Choroid plexus epithelial cell (primary cell): Measurements from ENCODE around the gene CORIN.

Experiments
- DNase-seq: peaks from one replicate; pipeline ENCODE4 v3.0.0-alpha.2; 2010; ENCODE audit warnings: low read depth
- H3K4me3 ChIP-seq: 2 replicates; pipeline ENCODE4 v1.5.1; 2011; ENCODE audit warnings: low read depth, mild to moderate bottlenecking, control low read depth, low read length, moderate library complexity
- CTCF ChIP-seq: conservative IDR thresholded peaks from 2 replicates; pipeline ENCODE4 v1.5.1; 2011; ENCODE audit warnings: low read depth, mild to moderate bottlenecking, control low read depth, inconsistent platforms, low read length, moderate library complexity

CORIN gene

DNA sequence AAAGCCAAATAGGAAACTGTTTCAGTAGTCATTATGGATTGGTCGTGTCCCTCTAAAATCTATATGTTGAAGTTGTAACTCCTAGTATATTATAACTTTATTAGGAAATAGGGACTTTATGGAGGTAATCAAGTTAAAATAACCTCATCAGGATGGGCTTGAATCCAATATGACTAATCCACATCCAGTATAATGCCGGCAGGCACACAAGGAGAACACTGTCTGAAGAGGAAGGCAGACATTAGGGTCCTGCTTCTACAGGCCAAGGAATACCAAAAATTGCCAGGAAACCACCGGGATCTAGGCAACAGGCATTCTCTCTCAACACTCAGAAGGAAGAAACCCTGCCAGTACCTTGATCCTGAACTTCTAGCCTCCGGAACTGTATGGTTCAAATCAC is 222.5 kb downstream of the CORIN start:
- peak; percentile 27 for DNase-seq
- H3K4me3 ChIP-seq = no peak overlapping the region
- TF ChIP-seq CTCF = no peak

DNA sequence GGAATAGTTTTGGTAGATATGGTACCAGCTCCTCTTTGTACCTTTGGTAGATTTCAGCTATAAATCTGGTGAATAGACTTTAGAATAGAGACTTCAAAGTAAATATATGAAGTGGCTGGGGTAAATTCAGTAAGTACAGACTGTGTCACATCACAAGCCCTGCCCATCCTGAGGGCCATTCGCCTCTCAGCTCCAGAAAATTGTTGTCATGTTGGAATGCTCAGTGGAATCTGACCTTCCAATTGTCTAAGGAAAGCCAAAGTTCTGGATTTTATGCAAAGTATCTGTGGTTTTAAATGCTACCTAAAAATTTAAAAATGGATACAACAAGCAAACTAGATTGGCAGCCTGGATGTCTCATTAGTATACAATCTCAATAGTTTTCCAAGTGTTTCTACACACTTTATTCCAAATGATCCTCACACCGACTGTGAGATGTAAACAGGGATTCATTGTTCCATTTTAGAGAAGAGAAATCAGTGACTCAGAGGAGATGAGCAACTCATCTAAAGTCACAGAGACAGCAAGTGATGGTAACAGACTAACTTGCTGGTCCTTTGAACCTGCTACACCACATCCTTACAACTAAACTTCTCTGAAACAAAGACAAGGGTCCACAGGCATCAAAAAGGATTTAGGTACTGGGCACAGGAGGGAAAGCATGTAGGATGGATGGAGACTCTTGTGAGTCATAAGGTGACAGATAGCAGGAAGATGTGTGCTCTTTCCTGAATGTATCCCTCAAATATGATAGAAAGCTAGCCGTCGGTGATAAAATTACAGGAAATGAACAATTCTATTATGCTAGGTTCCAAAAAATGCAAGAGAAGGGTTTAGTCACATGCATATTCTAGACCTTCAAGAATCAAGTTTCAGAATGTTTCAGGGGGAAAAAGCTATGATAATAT is 225.5 kb downstream of the CORIN start:
- no peak for TF ChIP-seq CTCF
- peak; percentile 36 for DNase-seq
- no peak overlapping the region for H3K4me3 ChIP-seq

DNA sequence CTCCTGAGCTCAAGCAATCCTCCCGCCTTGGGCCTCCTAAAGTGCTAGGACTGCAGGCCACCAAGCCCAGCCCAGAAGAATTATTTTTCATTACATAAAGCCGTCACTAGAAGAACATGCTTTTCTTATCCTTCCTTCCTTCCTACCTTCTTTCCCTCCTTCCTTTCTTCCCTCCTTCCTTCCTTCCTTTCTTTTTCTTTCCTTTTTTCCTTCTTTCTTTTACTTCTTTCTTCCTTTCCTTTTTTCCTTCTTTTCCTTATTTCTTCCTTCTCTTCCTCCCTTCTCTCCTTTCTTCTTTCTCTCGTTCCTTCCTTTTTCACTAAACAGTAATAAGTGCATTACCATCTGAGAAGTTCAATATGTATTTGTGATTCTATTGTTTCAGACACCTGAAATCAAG is 231.4 kb downstream of the CORIN start:
- no peak overlapping the region for H3K4me3 ChIP-seq
- DNase-seq = no peak
- TF ChIP-seq CTCF = no peak

GRCh38 chr4:47598896-47599295 is 239.0 kb downstream of the CORIN start:
- H3K4me3 ChIP-seq = no peak overlapping the region
- TF ChIP-seq CTCF = no peak
- DNase-seq = no peak

GRCh38 chr4:47598320-47598719 is 239.5 kb downstream of the CORIN start:
- TF ChIP-seq CTCF = no peak
- no peak overlapping the region for H3K4me3 ChIP-seq
- DNase-seq = peak; percentile 41

GRCh38 chr4:47597696-47598095 is 240.2 kb downstream of the CORIN start:
- H3K4me3 ChIP-seq = no peak overlapping the region
- DNase-seq = no peak
- TF ChIP-seq CTCF = no peak

DNA sequence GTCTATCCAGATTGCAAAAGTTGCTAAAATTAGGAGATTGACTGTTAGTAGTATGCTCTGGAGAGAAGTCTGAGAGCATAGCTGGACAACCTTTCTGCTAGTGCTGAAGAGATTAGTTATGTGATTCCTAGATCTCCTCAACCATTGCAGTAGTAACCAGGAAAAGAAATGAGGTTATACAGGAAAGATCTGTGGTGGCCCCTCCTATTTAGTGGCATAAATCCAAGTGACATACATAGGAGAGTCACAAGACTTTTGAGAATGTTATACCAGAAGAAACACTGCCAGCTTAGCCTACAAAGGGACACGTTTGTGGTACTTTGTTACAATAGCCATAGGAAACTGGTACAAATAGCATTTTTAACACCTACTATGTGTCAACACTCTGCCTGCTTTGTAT is 247.5 kb downstream of the CORIN start:
- DNase-seq = no peak
- no peak for TF ChIP-seq CTCF
- no peak overlapping the region for H3K4me3 ChIP-seq
